ENCODE measurements around the gene PRM1.

GRCh38 chr16:11263737-11264136 lies 17.4 kb downstream of the PRM1 start:
- TF ChIP-seq, protein P1, sequence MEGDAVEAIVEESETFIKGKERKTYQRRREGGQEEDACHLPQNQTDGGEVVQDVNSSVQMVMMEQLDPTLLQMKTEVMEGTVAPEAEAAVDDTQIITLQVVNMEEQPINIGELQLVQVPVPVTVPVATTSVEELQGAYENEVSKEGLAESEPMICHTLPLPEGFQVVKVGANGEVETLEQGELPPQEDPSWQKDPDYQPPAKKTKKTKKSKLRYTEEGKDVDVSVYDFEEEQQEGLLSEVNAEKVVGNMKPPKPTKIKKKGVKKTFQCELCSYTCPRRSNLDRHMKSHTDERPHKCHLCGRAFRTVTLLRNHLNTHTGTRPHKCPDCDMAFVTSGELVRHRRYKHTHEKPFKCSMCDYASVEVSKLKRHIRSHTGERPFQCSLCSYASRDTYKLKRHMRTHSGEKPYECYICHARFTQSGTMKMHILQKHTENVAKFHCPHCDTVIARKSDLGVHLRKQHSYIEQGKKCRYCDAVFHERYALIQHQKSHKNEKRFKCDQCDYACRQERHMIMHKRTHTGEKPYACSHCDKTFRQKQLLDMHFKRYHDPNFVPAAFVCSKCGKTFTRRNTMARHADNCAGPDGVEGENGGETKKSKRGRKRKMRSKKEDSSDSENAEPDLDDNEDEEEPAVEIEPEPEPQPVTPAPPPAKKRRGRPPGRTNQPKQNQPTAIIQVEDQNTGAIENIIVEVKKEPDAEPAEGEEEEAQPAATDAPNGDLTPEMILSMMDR (IDR thresholded peaks at IDR 0.05; ENCODE audit: insufficient read depth, low read depth, low read length) = no peak
- TF ChIP-seq EZH2 (IDR thresholded peaks at IDR 0.05; ENCODE audit: insufficient read depth, low read length) = no peak

Data from astrocyte (in vitro differentiated cells and primary cell).